SK-N-SH (cell line): ENCODE data around the gene OSBPL6. TPM values are rescaled to one million over a fixed set of nuclear protein-coding genes. Genes with fewer than 3 reads are reported as not detected.

Experiments
- CTCF ChIA-PET: fragments of 300-600, 350-600 bp; formaldehyde crosslinking; extraction: SDS; loops from one replicate; lab custom pipeline; 2021; lab: Yijun Ruan, JAX
- POLR2A ChIA-PET: fragments of 350-600 bp; sonication (Branson Sonifier 250); formaldehyde crosslinking; extraction: SDS; loops from one replicate; lab custom pipeline; 2020; ENCODE audit warnings: antibody characterized with exemption, inconsistent platforms; lab: Yijun Ruan, JAX
- DNase-seq: peaks from one replicate; pipeline ENCODE4 v3.0.0; 2012
- H2AFZ ChIP-seq: fragments of 200-600 bp; sonication (generic); 2 replicates; pipeline ENCODE4 v1.8.1; 2016; ENCODE audit warnings: antibody characterized with exemption, mild to moderate bottlenecking, low read depth
- H3F3A ChIP-seq: fragments of 200-600 bp; sonication (generic); replicated peaks from 2 replicates; pipeline ENCODE3; 2016; ENCODE audit warnings: antibody characterized with exemption, mild to moderate bottlenecking; ENCODE audit not compliant: insufficient read depth
- H3K27ac ChIP-seq, 2 experiments: fragments of 200-500 bp in 1 of 2; fragments of 200-600 bp in 1 of 2; sonication (Bioruptor generic) in 1 of 2; sonication (generic), shearing (Covaris generic) in 1 of 2; 2 replicates each; pipeline versions ENCODE4 v1.5.1 to v1.6.1; 2014 to 2016; ENCODE audit warnings: low read depth in 2 of 2, inconsistent platforms in 1 of 2, low read length in 1 of 2, mild to moderate bottlenecking in 1 of 2, mixed read lengths in 1 of 2
- H3K27me3 ChIP-seq: fragments of 200-600 bp; sonication (generic), shearing (Covaris generic); 2 replicates; pipeline ENCODE4 v1.6.1; 2016; ENCODE audit warnings: mixed run types; ENCODE audit not compliant: insufficient read depth
- H3K36me3 ChIP-seq, 2 experiments: fragments of 200-500 bp in 1 of 2; fragments of 200-600 bp in 1 of 2; sonication (Bioruptor generic) in 1 of 2; sonication (generic) in 1 of 2; replicated peaks in 1 of 2; 2 replicates each; pipeline versions ENCODE3 to v1.5.1; 2014 to 2016; ENCODE audit warnings: low read length in 1 of 2, mild to moderate bottlenecking in 1 of 2; ENCODE audit not compliant: insufficient read depth in 2 of 2, control insufficient read depth in 1 of 2
- H3K4me1 ChIP-seq, 2 experiments: fragments of 200-500 bp in 1 of 2; fragments of 200-600 bp in 1 of 2; sonication (Bioruptor generic) in 1 of 2; sonication (generic), shearing (Covaris generic) in 1 of 2; 2 replicates each; pipeline versions ENCODE4 v1.5.1 to v1.6.1; 2014 to 2016; ENCODE audit warnings: low read depth in 1 of 2, low read length in 1 of 2, mixed run types in 1 of 2; ENCODE audit not compliant: insufficient read depth in 2 of 2, control insufficient read depth in 1 of 2
- H3K4me2 ChIP-seq: fragments of 200-600 bp; sonication (generic), shearing (Covaris generic); 2 replicates; pipeline ENCODE4 v1.6.1; 2017; ENCODE audit warnings: mixed run types
- H3K4me3 ChIP-seq, 2 experiments: fragments of 200-500 bp in 1 of 2; fragments of 200-600 bp in 1 of 2; sonication (Bioruptor generic) in 1 of 2; sonication (generic), shearing (Covaris generic) in 1 of 2; 2 replicates each; pipeline versions ENCODE4 v1.5.1 to v1.8.1; 2014 to 2016; ENCODE audit warnings: low read depth in 2 of 2, inconsistent platforms in 1 of 2, low read length in 1 of 2, mild to moderate bottlenecking in 1 of 2, mixed read lengths in 1 of 2, moderate library complexity in 1 of 2
- H3K79me2 ChIP-seq: fragments of 200-600 bp; sonication (generic); 2 replicates; pipeline ENCODE4 v1.8.1; 2017; ENCODE audit warnings: mild to moderate bottlenecking; ENCODE audit not compliant: insufficient read depth
- H3K9ac ChIP-seq: fragments of 200-600 bp; sonication (generic); 2 replicates; pipeline ENCODE4 v1.6.1; 2017; ENCODE audit warnings: mixed run types
- H3K9me2 ChIP-seq: fragments of 200-600 bp; sonication (generic); 2 replicates; pipeline ENCODE4 v1.6.1; 2017; ENCODE audit warnings: mixed run types
- H3K9me3 ChIP-seq: fragments of 200-600 bp; sonication (generic); 2 replicates; pipeline ENCODE4 v1.6.1; 2017; ENCODE audit warnings: mixed run types, mild to moderate bottlenecking, moderate library complexity
- H4K20me1 ChIP-seq: fragments of 200-600 bp; sonication (generic); 2 replicates; pipeline ENCODE4 v1.6.1; 2017; ENCODE audit warnings: mild to moderate bottlenecking, mixed run types; ENCODE audit not compliant: insufficient read depth
- CHD2 ChIP-seq: fragments of 150-350 bp; IDR thresholded peaks from 2 replicates; pipeline ENCODE4 v1.6.1; 2018; ENCODE audit warnings: low read length; ENCODE audit not compliant: partially characterized antibody
- EZH2phosphoT487 ChIP-seq: fragments of 200-600 bp; sonication (generic); IDR thresholded peaks from 2 replicates; pipeline ENCODE4 v1.6.1; 2017; ENCODE audit warnings: low read depth, mixed run types, mild to moderate bottlenecking, antibody characterized with exemption, moderate library complexity, borderline replicate concordance
- FOSL2 ChIP-seq: IDR thresholded peaks from 2 replicates; pipeline ENCODE4 v1.4.0; 2012; ENCODE audit warnings: low read depth, mild to moderate bottlenecking, moderate library complexity, borderline replicate concordance
- IRF3 ChIP-seq: fragments of 150-350 bp; IDR thresholded peaks from 2 replicates; pipeline ENCODE4 v1.6.1; 2016; ENCODE audit warnings: mild to moderate bottlenecking, low read depth, low read length
- MAX ChIP-seq: IDR thresholded peaks from 2 replicates; pipeline ENCODE4 v1.4.0; 2012; ENCODE audit warnings: low read depth
- NRF1 ChIP-seq: IDR thresholded peaks from 2 replicates; pipeline ENCODE4 v1.6.1; 2012; ENCODE audit warnings: low read depth, mild to moderate bottlenecking, low read length
- PBX3 ChIP-seq: IDR thresholded peaks from 2 replicates; pipeline ENCODE4; 2012
- POLR2AphosphoS5 ChIP-seq: IDR thresholded peaks from 2 replicates; pipeline ENCODE4 v1.6.1; 2012; ENCODE audit warnings: low read depth, low read length
- RAD21 ChIP-seq: IDR thresholded peaks from 2 replicates; pipeline ENCODE4 v1.6.1; 2012; ENCODE audit warnings: mild to moderate bottlenecking, low read length
- SIN3A ChIP-seq: IDR thresholded peaks from 2 replicates; pipeline ENCODE4 v1.6.1; 2012; ENCODE audit warnings: low read depth, mild to moderate bottlenecking, low read length, moderate library complexity, borderline replicate concordance
- TCF12 ChIP-seq: IDR thresholded peaks from 2 replicates; pipeline ENCODE4 v1.4.0; 2012
- USF2 ChIP-seq: fragments of 150-350 bp; IDR thresholded peaks from 2 replicates; pipeline ENCODE4 v1.6.1; 2017; ENCODE audit warnings: antibody characterized with exemption, low read length, low read depth, borderline replicate concordance
- ZBTB33 ChIP-seq: IDR thresholded peaks from 2 replicates; pipeline ENCODE4 v1.4.0; 2012; ENCODE audit warnings: low read depth, borderline replicate concordance
- WGBS: methylation state at CpG from one replicate; pipeline ENCODE4 v1.1.6; 2017; ENCODE audit warnings: low lambda C conversion rate; 5-methylcytosine and 5-hydroxymethylcytosine counted together
- polyA plus RNA-seq, 3 experiments: library from polyadenylated mRNA; depleted of rRNA; stranded (reverse); fragments of >200 nt; gene quantifications; 2 replicates each; pipeline ENCODE4 v1.2.3, GENCODE V29; 2012

The OSBPL6 gene
- polyA plus RNA-seq, 1 of the 3 experiments (the other 2 are of a cell fraction) = 2.7 TPM

- TF ChIP-seq ZBTB33 (no peak), IRF3 (no peak), MAX (no peak), POLR2AphosphoS5 (no peak), PBX3 (no peak), TCF12 (no peak), FOSL2 (no peak), RAD21 (no peak)
Measured at GRCh38 chr2:178246696-178247095, 52.4 kb downstream of the OSBPL6 start (continued).

GRCh38 chr2:178247250-178247649 lies 52.9 kb downstream of the OSBPL6 start:
- Histone ChIP-seq H3K4me3 (no peak overlapping the region), H3K9me2 (no peaks in the 10 kb centered on the region), H3K4me2 (no peak overlapping the region), H3K36me3 (no peaks in the 10 kb centered on the region), H3K27ac (no peak overlapping the region), H3K4me1 (peaks cover under 1 to 11% of the 10 kb centered on the region in 2 experiments; a peak in 3 of 4 replicates), H3K27me3 (no peaks in the 10 kb centered on the region), H3K9ac (no peak overlapping the region), H3K79me2 (no peaks in the 10 kb centered on the region), H3F3A (no peaks in the 10 kb centered on the region), H2AFZ (no peak overlapping the region), H3K9me3 (no peaks in the 10 kb centered on the region), H4K20me1 (no peaks in the 10 kb centered on the region)
- POLR2A ChIA-PET = interaction anchor here (0.6 kb wide), 1 partner anchor 181 kb away, joined by 3 read pairs; no protein-coding TSS in a partner anchor
- TF ChIP-seq NRF1 (no peak), CHD2 (no peak), EZH2phosphoT487 (no peak), SIN3A (no peak), USF2 (no peak)
- CTCF ChIA-PET = interaction anchor here (1.6 kb wide), 1 partner anchor 9 kb away, joined by 5 read pairs; no protein-coding TSS in a partner anchor
- 65% methylated on average over 1 of the region's 1 CpG for WGBS
- DNase-seq = no peak
